ENCODE data around the gene COX19.
"Not testable (repeated sequence)": the region's sequence is repeated elsewhere in the genome, so short reads cannot be mapped to it uniquely, and the experiment has no call there.

COX19 gene

DNA sequence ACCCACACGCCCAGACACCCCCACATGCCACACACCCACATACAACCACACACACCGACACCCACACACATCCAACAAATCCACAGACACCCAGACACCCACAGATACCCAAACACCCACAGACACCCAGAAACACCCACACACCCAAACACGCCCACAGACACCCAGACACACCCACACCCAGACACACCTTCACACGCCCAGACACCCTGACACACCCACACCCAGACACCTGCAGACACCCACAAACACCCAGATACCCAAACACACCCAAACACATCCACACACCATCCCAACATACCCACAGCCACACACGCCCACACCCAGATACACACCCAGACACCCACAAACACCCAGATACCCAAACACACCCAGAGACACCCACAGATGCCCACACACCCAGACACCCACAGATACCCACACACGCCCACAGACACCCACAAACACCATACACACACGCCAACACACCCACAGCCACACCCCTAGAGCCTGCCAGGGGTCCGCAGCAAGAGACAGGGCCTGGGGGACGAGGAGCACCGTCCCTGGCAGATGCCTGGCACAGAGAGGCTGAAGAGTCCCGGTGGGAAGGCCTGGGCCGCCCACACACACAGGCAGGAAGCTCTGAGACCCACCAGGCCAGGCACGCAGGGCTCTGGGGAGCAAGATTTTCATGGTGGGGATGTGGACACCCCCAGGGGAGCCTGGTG, 36.1 kb upstream of the COX19 start:
- in situ Hi-C loops (cut with MboI; ENCODE audit: low sequenced_read_pairs), result no loop called here

DNA sequence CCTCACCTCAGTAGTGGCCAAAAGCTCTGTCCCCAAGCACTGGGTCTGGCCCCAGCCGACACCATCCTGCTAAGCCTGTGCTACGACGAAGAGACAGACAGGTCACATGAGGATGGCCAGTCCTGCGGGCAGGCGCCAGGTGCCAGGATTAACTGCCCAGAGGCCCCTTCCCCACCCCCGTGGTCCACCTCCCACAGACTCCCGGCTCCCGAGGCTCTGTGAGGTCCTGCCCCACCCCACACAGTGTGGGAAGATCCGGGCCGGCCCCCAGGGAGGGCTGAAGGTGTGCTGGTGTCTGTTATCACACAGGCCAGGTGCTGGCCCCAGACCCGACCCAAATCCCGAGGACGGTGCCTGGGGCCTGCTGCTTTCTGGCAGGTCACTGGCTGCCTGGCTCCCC, 34.9 kb upstream of the COX19 start:
- in situ Hi-C loops (cut with MboI; ENCODE audit: low sequenced_read_pairs), result no loop called here

DNA sequence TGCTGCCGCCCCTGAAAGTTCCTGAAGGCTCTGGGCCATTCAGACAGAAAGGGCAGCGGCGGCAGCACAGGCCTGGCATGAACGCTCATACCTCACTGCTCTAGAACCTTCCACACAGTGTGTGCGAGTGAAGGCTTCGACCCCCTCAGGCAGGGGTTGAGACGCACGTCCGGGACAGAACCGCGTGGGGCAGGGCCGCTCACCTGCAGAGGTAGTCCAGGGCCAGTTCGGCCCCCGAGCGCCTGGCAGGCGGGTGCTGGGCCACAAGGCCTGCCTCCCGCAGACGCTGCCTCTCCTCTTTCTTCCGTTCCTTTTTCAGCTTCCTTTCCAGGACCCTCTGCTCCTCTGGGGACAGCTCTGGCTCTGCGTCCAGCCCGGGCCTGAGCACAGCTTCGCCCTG, 34.4 kb upstream of the COX19 start:
- in situ Hi-C loops (cut with MboI; ENCODE audit: low sequenced_read_pairs), result no loop called here

DNA sequence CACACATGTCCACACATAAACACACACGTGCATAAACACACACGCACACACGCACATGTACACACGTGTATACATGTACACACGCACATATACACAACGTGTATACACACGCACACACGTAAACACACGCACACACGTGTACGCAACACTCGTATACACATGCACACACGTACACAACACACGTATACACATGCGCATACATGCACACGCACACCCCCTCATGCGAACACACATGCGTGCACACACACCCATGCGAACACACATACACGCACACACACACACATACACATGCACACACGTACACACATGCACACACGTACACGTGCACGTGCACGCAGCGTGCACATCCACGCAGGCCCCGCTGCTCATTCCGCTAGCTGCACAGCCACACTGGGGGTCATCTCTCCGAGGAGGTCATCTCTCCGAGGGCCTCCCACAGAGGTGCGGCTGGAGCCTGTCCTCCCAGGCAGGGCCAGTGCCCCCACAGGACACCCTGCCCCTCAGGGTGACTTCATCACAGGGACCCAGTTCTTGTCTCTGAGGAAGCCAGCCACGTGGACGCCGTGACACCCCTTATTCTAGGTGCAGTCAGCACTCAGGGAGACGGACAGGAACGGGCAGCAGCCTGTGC, 33.5 kb upstream of the COX19 start:
- in situ Hi-C loops (cut with MboI; ENCODE audit: low sequenced_read_pairs), result no loop called here

DNA sequence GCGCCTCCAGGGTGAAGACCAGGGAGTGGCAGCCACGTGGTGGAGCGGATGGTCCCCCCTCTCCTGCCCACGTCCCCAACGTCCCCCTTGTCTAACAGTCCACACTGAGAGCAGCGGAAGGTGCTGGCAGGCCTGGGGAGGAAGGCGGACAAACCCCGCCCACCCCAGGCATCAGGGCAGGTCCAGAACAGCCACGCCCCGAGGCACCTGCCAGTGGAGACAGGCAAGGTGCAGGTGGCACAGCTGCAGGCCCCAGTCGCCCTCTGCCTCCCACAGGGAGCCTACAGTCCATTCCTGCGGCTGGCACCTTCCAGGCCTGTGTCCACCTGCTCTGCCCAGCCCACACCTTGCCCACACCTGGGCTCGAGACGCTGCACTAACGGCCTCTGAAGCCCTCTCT, 32.6 kb upstream of the COX19 start:
- in situ Hi-C loops (cut with MboI; ENCODE audit: low sequenced_read_pairs), result no loop called here

DNA sequence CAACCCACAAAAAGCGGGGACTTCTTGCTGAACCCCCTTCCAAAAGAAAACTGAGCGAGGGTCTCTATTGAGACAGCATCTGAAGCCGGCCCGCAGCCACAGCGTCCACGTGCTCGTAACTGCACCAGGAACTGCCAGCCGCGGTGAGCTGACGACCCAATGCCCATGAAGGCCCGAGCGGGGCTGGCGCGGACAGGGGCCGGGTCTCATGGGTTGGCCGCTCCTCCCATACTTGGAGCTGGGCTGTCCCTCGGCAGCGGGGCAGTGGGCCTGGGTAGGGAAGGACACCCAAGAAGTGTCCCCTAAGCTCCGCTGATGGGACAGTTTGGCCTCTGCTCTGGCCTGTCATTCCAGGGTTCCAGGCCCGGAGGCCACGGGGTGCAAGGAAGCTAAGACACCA, 30.0 kb upstream of the COX19 start:
- in situ Hi-C loops (cut with MboI; ENCODE audit: low sequenced_read_pairs), result no loop called here

DNA sequence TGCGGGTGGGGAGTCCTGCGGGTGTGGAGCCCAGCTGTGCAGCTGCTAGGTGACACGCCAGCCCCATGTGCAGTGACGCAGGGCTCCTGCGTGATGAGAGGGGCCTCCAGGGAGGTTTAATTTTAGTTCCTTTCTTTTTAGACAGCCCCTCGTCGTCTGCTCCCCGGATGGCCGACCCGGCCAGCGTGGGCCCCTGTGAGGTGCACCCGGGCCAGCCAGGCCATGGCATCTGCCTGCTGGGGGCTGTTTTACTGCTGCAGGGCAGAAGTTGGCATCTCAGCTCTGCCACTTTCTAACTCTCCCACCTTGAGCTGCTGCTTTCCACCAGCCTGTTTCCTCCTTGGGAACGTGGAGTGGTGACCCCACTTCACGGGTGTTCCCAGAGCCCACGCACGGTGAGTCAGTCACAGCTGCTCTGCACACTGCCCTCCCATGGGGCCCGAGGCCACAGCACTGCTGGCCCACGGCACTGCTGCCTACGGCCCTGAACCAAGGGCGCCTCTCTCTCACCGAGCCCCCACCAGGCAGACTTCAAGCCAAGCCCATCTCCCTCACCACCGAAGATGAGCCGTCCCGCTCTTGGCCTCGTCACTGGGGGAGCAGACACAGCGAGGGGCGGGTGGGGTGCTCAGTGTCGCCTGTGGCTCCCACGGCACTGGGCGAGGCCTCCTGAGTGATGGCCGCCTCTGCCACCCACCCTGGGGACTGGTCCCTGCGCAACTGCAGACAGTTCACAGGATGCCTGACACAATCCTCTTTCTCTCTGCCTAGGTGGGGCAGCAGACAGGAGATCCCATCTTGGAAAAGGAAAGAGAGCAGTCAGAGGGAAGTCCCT, 28.9 kb upstream of the COX19 start:
- in situ Hi-C loops (cut with MboI; ENCODE audit: low sequenced_read_pairs), result no loop called here

DNA sequence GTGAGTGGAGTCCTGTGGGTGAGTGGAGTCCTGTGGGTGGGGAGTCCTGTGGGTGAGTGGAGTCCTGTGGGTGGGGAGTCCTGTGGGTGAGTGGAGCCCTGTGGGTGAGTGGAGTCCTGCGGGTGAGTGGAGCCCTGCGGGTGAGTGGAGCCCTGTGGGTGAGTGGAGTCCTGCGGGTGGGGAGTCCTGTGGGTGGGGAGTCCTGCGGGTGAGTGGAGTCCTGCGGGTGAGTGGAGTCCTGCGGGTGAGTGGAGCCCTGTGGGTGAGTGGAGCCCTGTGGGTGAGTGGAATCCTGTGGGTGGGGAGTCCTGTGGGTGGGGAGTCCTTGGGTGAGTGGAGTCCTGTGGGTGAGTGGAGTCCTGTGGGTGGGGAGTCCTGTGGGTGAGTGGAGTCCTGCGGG, 27.1 kb upstream of the COX19 start:
- in situ Hi-C loops (cut with MboI; ENCODE audit: low sequenced_read_pairs), result not testable (repeated sequence)

DNA sequence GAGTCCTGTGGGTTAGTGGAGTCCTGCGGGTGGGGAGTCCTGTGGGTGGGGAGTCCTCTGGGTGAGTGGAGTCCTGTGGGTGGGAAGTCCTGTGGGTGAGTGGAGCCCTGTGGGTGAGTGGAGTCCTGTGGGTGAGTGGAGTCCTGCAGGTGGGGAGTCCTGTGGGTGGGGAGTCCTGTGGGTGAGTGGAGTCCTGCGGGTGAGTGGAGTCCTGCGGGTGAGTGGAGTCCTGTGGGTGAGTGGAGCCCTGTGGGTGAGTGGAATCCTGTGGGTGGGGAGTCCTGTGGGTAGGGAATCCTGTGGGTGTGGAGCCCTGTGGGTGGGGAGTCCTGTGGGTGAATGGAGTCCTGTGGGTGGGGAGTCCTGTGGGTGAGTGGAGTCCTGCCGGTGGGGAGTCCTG, 26.7 kb upstream of the COX19 start:
- in situ Hi-C loops (cut with MboI; ENCODE audit: low sequenced_read_pairs), result not testable (repeated sequence)

DNA sequence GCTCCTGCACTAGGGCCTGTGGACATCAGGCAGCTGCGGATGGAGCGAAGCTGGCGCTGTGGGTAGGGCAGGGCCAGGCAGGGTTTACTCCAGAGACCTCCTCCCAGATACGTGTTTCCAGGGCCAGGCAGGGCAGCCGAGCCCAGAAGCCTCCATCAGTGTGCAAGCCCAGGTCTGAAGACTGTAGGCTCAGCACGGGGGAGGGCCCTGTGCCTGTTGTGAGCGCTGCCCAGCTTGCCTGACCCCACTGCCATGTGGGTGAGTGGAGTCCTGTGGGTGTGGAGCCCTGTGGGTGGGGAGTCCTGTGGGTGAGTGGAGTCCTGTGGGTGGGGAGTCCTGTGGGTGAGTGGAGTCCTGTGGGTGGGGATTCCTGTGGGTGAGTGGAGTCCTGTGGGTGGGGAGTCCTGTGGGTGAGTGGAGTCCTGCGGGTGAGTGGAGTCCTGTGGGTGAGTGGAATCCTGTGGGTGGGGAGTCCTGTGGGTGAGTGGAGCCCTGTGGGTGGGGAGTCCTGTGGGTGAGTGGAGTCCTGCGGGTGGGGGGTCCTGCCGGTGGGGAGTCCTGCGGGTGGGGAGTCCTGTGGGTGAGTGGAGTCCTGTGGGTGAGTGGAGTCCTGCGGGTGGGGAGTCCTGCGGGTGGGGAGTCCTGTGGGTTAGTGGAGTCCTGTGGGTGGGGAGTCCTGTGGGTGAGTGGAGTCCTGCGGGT, 25.9 kb upstream of the COX19 start:
- in situ Hi-C loops (cut with MboI; ENCODE audit: low sequenced_read_pairs), result not testable (repeated sequence)

DNA sequence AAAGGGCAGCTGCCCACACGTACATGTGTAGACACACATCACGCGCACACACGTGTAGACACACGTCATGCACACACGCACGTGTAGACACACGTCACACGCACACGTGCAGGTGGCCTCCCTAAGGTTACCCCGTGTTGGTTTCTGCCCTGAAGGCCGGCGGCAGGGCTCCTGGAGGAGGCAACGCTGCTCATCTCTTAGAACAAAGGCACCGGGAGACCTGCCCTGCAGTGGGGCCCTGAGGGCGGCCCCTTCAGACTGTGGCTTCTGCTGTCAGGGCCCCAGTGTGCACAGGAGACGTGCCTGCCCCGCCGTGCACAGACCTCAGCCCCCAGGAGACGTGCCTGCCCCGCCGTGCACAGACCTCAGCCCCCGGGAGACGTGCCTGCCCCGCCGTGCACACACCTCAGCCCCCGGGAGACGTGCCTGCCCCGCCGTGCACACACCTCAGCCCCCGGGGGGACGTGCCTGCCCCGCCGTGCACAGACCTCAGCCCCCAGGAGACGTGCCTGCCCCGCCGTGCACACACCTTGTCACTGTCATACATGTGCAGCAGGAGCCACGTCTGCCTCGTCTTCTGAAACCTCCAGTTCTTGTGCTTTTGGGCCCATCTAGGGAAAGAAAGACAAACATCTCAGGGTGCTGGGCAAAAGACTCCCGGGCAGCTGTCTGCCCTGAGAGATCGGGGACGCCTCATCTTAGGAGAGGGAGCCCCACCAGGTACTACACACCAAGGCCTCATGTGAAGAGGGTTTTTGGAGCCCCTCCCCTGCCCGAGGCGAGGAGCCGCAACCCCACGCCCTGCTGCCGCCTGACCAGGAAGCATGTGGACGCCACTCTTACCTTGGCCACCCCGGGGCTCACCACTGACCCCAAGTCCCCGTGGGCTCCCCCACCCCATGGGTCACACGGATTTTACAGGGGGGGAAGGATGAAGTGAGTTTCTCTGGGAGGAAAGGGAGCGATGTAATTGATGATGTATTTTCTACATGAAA, 24.9 kb upstream of the COX19 start:
- in situ Hi-C loops (cut with MboI; ENCODE audit: low sequenced_read_pairs), result loop anchor here (10.0 kb wide), 1 partner anchor 65 kb away; no protein-coding TSS in a partner anchor

DNA sequence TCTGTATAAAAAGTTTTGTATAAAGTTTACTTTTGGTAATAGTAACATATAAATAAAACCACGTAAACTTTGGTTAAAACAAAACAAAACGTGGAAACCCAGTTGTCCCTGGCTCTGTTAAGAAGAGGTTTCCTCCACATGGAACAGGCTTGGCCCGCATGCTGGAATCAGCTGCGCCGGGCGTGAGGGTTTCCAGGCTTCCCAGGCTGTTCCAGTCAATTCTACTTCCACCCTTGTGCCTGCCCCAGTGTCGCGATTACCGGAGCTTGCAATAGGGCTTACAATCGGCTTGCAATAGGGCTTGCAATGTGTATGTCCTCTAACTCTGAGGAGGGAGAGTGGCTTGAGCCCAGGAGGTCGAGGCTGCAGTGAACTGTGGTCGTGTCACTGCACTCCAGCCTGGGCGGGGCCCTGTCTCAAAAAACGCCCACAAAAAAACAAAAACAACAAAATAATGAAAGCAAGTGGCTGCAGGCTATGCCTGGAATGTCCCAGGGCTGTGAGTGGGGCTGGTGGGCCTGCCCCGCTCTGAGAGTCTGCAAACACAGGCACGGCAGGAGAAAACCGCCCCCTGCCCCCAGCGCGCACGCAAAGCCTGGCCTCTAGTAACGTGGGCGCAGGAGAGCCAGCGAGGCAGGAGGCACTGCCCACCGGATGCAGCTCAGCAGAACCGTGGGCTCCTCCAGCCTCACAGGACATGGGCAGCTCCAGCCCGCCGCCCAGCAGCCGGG, 24.0 kb upstream of the COX19 start:
- in situ Hi-C loops (cut with MboI; ENCODE audit: low sequenced_read_pairs), result loop anchor here (10.0 kb wide), 1 partner anchor 65 kb away; no protein-coding TSS in a partner anchor

DNA sequence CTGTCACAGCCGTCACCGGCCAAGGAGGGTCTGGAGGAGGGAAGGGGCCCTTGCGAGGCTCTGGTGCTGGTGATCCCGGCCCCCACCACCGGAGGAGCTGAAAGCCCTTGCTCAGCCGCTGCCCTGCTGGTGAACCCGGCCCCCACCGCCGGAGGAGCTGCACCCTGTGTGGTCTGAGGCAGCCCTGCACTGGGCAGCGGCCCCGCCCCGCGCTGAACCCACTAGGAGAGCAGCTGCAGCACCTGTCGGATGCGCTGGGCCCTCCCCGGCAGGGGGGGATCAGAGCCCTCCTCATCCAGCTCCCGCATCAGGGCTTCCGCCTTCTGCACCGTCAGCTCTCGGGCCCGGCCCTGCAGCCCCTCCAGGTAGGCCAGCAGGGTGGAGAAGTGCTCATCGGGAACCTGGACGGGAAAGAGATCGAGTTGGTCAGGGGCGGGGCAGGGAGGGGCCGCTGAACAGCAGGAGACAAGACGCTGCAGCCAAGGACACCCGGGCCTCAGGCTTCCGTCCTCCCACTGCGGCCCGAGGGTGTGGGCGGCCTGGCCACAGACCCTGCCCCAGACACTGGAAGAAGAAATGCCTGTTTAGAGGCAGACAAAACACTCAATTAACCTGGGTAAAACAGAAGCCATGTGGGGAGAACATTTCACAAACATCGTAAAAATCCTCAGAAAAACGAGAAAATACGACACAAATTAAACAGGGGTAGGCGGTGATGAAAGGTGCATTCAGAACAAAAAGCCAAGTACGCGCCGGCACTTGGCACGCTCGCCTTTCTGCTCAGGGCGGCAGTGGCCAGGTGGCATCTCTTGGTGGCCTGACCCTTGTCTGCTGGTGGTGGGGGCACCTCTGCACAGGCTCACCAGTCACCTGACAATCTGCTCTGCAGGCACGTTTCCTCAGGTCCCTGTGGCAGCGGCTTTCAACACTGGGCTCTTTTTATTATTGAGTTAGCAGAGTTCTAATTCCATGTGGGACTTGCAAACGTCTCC, 22.4 kb upstream of the COX19 start:
- in situ Hi-C loops (cut with MboI; ENCODE audit: low sequenced_read_pairs), result loop anchor here (10.0 kb wide), 1 partner anchor 67 kb away; no protein-coding TSS in a partner anchor

DNA sequence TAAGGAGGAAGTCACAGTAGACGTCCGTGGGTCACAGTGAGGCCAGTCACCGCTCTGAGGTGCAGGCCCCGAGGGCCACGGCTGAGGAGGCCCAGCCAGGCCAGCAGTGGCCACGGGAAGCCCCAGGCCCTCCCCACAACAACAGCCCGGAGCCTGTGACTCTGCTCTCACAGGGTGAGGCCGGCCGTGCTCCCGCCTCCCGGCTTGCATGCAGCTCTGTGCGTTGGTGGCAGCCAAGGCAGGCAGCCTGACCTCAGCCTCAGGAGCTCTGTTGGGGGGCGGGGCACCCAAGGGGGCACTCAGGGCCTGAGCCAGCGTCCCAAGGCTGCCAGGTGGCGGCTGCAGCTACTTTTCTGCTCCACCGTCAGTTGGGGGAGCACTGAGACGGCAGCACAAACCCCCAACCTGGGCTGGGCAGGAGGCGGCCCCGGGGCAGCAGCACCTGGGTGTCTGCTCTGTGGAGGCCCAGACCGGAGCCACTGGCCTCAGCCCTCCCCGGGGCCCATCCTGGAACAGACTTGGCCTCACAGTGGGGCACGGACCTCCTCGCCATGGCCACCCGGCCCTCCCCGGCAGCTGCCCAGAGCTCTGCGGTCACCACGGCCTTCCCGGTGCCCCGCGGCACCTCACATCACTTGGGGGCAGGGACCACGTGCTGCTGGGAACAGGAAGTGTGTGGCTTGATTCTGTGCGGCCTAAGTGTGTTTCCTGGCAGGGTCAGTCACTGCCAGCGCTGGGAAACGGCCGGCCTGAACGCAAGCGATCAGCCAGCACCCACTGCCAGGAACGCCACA, 20.9 kb upstream of the COX19 start:
- in situ Hi-C loops (cut with MboI; ENCODE audit: low sequenced_read_pairs), result loop anchor here (10.0 kb wide), 1 partner anchor 69 kb away; no protein-coding TSS in a partner anchor

DNA sequence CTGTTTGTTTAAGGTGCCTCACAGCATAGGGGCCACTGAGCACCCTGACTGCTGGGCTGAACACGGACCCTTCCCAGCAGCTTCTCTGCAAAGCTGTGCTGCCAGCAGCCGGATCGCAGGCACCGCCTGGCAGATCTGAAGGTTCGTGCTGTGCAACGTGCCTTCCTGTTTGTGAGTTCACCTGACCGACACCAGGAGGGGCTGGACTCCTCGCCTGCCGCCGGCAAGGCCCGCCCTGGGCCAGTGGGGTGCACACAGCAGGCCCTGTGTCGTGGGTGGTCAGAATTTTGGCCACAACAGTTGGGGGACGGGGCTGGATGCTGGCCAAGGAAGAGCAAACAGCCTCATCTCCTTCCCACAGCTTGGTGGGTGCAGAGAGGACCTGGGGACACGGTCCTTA, 20.2 kb upstream of the COX19 start:
- in situ Hi-C loops (cut with MboI; ENCODE audit: low sequenced_read_pairs), result loop anchor here (10.0 kb wide), 1 partner anchor 69 kb away; no protein-coding TSS in a partner anchor

DNA sequence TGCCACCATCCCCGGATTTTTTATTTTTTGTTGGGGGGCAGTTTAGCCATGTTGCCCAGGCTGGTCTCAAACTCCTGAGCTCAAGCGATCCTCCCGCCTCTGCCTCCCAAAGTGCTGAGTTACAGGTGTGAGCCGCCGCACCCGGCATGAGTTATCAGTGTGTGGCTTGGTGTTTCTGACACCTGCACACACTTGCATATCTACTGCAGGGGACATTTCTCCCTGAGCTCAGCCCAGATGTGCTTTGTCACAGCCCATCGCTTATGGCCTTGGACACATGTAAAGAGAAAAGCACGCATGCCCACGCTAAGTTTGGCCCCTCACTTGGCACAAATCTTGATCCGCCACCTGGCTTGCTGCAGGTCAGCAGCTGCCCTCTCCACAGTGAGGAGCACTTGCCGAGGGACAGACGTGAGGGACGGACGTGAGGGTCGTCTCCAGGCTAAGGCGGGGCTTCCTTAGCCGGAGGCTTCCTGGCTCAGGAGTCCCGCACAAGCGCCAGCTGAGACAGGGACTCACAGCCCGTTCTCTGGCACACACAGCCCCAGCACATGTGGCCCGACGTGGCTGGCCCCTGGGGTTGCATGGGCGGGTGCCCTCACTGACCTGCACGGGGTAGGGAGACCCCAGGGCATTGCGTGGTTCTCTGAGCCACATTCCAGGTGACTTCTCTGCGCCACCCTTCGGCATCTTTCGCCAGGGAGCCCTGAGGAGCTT, 19.4 kb upstream of the COX19 start:
- in situ Hi-C loops (cut with MboI; ENCODE audit: low sequenced_read_pairs), result loop anchor here (10.0 kb wide), 1 partner anchor 70 kb away; no protein-coding TSS in a partner anchor
